ENCODE measurements around the gene SMCHD1. TPM values are rescaled to one million over a fixed set of nuclear protein-coding genes. Genes with fewer than 3 reads are reported as not detected.
"Not testable (repeated sequence)": the region's sequence is repeated elsewhere in the genome, so short reads cannot be mapped to it uniquely, and the experiment has no call there.

SMCHD1 gene
- total RNA-seq, 1 donor from 2014 or later: 29.7 TPM

GRCh38 chr18:2837290-2837689 is 181.8 kb downstream of the SMCHD1 start:
- not testable (repeated sequence) for H3K4me1 Mint-ChIP-seq (ENCODE audit: low read depth, unreplicated experiment); H3K4me1 ChIP-seq (ENCODE audit: insufficient read depth, low read length); H3K36me3 Mint-ChIP-seq (ENCODE audit: low read depth, unreplicated experiment); H4K20me1 ChIP-seq (ENCODE audit: insufficient read depth, low read length); H3K4me2 ChIP-seq (ENCODE audit: low read length); H3K27ac Mint-ChIP-seq (ENCODE audit: unreplicated experiment); H2AFZ ChIP-seq (ENCODE audit: low read depth, low read length); DNase-seq (ENCODE audit: low read depth); H3K9ac ChIP-seq (ENCODE audit: low read length); H3K27me3 ChIP-seq (ENCODE audit: insufficient read depth, low read length); H3K9me3 ChIP-seq (ENCODE audit: insufficient read depth, low read depth, low read length); H3K27ac ChIP-seq (ENCODE audit: low read depth, low read length); H3K36me3 ChIP-seq (ENCODE audit: insufficient read depth, low read length); FAIRE-seq; H3K4me3 Mint-ChIP-seq (ENCODE audit: unreplicated experiment); H3K27me3 Mint-ChIP-seq (ENCODE audit: low read depth, unreplicated experiment); H3K79me2 ChIP-seq (ENCODE audit: insufficient read depth, low read length); H3K4me3 ChIP-seq (ENCODE audit: insufficient read depth, low read depth, low read length)
- H3K9me3 Mint-ChIP-seq (ENCODE audit: unreplicated experiment): peaks cover 21% of the 10 kb centered on the region

- no peak for FAIRE-seq
- no peak overlapping the region for H3K4me2 ChIP-seq (ENCODE audit: low read length)
Measured at GRCh38 chr18:2839202-2839601, 183.7 kb downstream of the SMCHD1 start.

GRCh38 chr18:2840521-2840920 is 185.0 kb downstream of the SMCHD1 start:
- Mint-ChIP-seq H3K9me3 (ENCODE audit: unreplicated experiment) (peaks cover 19% of the 10 kb centered on the region), H3K27me3 (ENCODE audit: low read depth, unreplicated experiment) (peaks cover 4% of the 10 kb centered on the region), H3K36me3 (ENCODE audit: low read depth, unreplicated experiment) (peaks cover 5% of the 10 kb centered on the region), H3K27ac (ENCODE audit: unreplicated experiment) (no peak overlapping the region), H3K4me1 (ENCODE audit: low read depth, unreplicated experiment) (no peaks in the 10 kb centered on the region), H3K4me3 (ENCODE audit: unreplicated experiment) (no peak overlapping the region)
- no peak overlapping the region for H2AFZ ChIP-seq (ENCODE audit: low read depth, low read length)
- H3K79me2 ChIP-seq (ENCODE audit: insufficient read depth, low read length): no peaks in the 10 kb centered on the region
- no peaks in the 10 kb centered on the region for H4K20me1 ChIP-seq (ENCODE audit: insufficient read depth, low read length)
- TF ChIP-seq CTCF (IDR thresholded peaks at IDR 0.05; ENCODE audit: insufficient read depth, low read depth, low read length): no peak
- TF ChIP-seq EZH2 (IDR thresholded peaks at IDR 0.05; ENCODE audit: insufficient read depth, low read length): no peak
- no peak overlapping the region for H3K4me3 ChIP-seq (ENCODE audit: insufficient read depth, low read depth, low read length)
- no peaks in the 10 kb centered on the region for H3K36me3 ChIP-seq (ENCODE audit: insufficient read depth, low read length)
- no peak overlapping the region for H3K27ac ChIP-seq (ENCODE audit: low read depth, low read length)
- no peak overlapping the region for H3K9ac ChIP-seq (ENCODE audit: low read length)
- H3K27me3 ChIP-seq (ENCODE audit: insufficient read depth, low read length): peaks cover 15% of the 10 kb centered on the region
- no peaks in the 10 kb centered on the region for H3K4me1 ChIP-seq (ENCODE audit: insufficient read depth, low read length)
- peaks cover 8% of the 10 kb centered on the region for H3K9me3 ChIP-seq (ENCODE audit: insufficient read depth, low read depth, low read length)
- H3K4me2 ChIP-seq (ENCODE audit: low read length): no peak overlapping the region
- DNase-seq (ENCODE audit: low read depth) (no peak), FAIRE-seq (no peak)

More at GRCh38 chr18:2839202-2839601, 183.7 kb downstream of the SMCHD1 start:
- H3K27me3 ChIP-seq (ENCODE audit: insufficient read depth, low read length): peaks cover 7% of the 10 kb centered on the region
- no peaks in the 10 kb centered on the region for H3K36me3 ChIP-seq (ENCODE audit: insufficient read depth, low read length)
- Mint-ChIP-seq H3K9me3 (ENCODE audit: unreplicated experiment) (peaks cover 21% of the 10 kb centered on the region), H3K36me3 (ENCODE audit: low read depth, unreplicated experiment) (peaks cover 5% of the 10 kb centered on the region), H3K27ac (ENCODE audit: unreplicated experiment) (no peak overlapping the region), H3K27me3 (ENCODE audit: low read depth, unreplicated experiment) (peaks cover 4% of the 10 kb centered on the region), H3K4me1 (ENCODE audit: low read depth, unreplicated experiment) (no peaks in the 10 kb centered on the region), H3K4me3 (ENCODE audit: unreplicated experiment) (no peak overlapping the region)
- H2AFZ ChIP-seq (ENCODE audit: low read depth, low read length): no peak overlapping the region
- TF ChIP-seq EZH2 (IDR thresholded peaks at IDR 0.05; ENCODE audit: insufficient read depth, low read length) (no peak), CTCF (IDR thresholded peaks at IDR 0.05; ENCODE audit: insufficient read depth, low read depth, low read length) (no peak)
- H4K20me1 ChIP-seq (ENCODE audit: insufficient read depth, low read length): no peaks in the 10 kb centered on the region
- DNase-seq (ENCODE audit: low read depth): no peak
- H3K9me3 ChIP-seq (ENCODE audit: insufficient read depth, low read depth, low read length): peaks cover 8% of the 10 kb centered on the region
- H3K27ac ChIP-seq (ENCODE audit: low read depth, low read length): no peak overlapping the region
- no peak overlapping the region for H3K4me3 ChIP-seq (ENCODE audit: insufficient read depth, low read depth, low read length)
- H3K4me1 ChIP-seq (ENCODE audit: insufficient read depth, low read length): no peaks in the 10 kb centered on the region
- no peaks in the 10 kb centered on the region for H3K79me2 ChIP-seq (ENCODE audit: insufficient read depth, low read length)
- H3K9ac ChIP-seq (ENCODE audit: low read length): no peak overlapping the region
